Measurements from ENCODE around the gene EML6. TPM values are rescaled to one million over a fixed set of nuclear protein-coding genes. Genes with fewer than 3 reads are reported as not detected.
"Not testable (repeated sequence)": the region's sequence is repeated elsewhere in the genome, so short reads cannot be mapped to it uniquely, and the experiment has no call there.

The EML6 gene
- total RNA-seq, 1 donor from 2014 or later = 0.89 TPM

- intact Hi-C loops (cut with micrococcal nuclease) = no loop called here
Measured at GRCh38 chr2:54871457-54872107, 148.1 kb downstream of the EML6 start.

GRCh38 chr2:54872780-54873179, 149.3 kb downstream of the EML6 start:
- intact Hi-C loops (cut with micrococcal nuclease) = no loop called here

- intact Hi-C loops (cut with micrococcal nuclease) = not testable (repeated sequence)
Measured at GRCh38 chr2:54873236-54873635, 149.8 kb downstream of the EML6 start.

GRCh38 chr2:54876764-54877163, 153.3 kb downstream of the EML6 start:
- intact Hi-C loops (cut with micrococcal nuclease) = no loop called here

- intact Hi-C loops (cut with micrococcal nuclease) = no loop called here
Measured at GRCh38 chr2:54878182-54878581, 154.7 kb downstream of the EML6 start.

- intact Hi-C loops (cut with micrococcal nuclease) = no loop called here
Measured at GRCh38 chr2:54879032-54879431, 155.6 kb downstream of the EML6 start.

- intact Hi-C loops (cut with micrococcal nuclease) = no loop called here
Measured at GRCh38 chr2:54879598-54880332, 156.3 kb downstream of the EML6 start.

GRCh38 chr2:54880428-54880827, 157.0 kb downstream of the EML6 start:
- intact Hi-C loops (cut with micrococcal nuclease) = no loop called here

GRCh38 chr2:54881759-54882158, 158.3 kb downstream of the EML6 start:
- intact Hi-C loops (cut with micrococcal nuclease) = no loop called here

GRCh38 chr2:54885891-54886290, 162.4 kb downstream of the EML6 start:
- intact Hi-C loops (cut with micrococcal nuclease) = no loop called here

GRCh38 chr2:54887850-54888545, 164.5 kb downstream of the EML6 start:
- intact Hi-C loops (cut with micrococcal nuclease) = no loop called here

GRCh38 chr2:54889053-54889452, 165.6 kb downstream of the EML6 start:
- intact Hi-C loops (cut with micrococcal nuclease) = no loop called here

- intact Hi-C loops (cut with micrococcal nuclease) = no loop called here
Measured at GRCh38 chr2:54891909-54892308, 168.4 kb downstream of the EML6 start.

GRCh38 chr2:54894467-54894866, 171.0 kb downstream of the EML6 start:
- intact Hi-C loops (cut with micrococcal nuclease) = no loop called here

- intact Hi-C loops (cut with micrococcal nuclease) = no loop called here
Measured at GRCh38 chr2:54895730-54896129, 172.3 kb downstream of the EML6 start.

GRCh38 chr2:54897420-54898310, 174.2 kb downstream of the EML6 start:
- intact Hi-C loops (cut with micrococcal nuclease) = no loop called here

GRCh38 chr2:54898456-54899226, 175.2 kb downstream of the EML6 start:
- intact Hi-C loops (cut with micrococcal nuclease) = no loop called here

- intact Hi-C loops (cut with micrococcal nuclease) = loop anchor here (1.0 to 2.0 kb wide), 2 partner anchors 115 to 276 kb away; no protein-coding TSS in a partner anchor
Measured at GRCh38 chr2:54899576-54900200, 176.2 kb downstream of the EML6 start.

GRCh38 chr2:54901224-54901986, 177.9 kb downstream of the EML6 start:
- intact Hi-C loops (cut with micrococcal nuclease) = loop anchor here (2.0 kb wide), 1 partner anchor 113 kb away; no protein-coding TSS in a partner anchor

Data from T-helper 2 cell treated with Interferon-gamma antibody and Interleukin-4, amounts not matched to agents 100 ng/mL and 5 ng/mL, for 36 hours (primary cell).